OCI-LY1 (cell line): ENCODE data around the gene RHBDF2.

Source experiments
- H2AFZ ChIP-seq: fragments of 200-600 bp; sonication (generic), shearing (Covaris generic); 2 replicates; pipeline ENCODE4 v1.6.0; 2014; ENCODE audit warnings: antibody characterized with exemption, mild to moderate bottlenecking, low read length
- H3F3A ChIP-seq: fragments of 200-600 bp; sonication (generic), shearing (Covaris generic); 2 replicates; pipeline ENCODE4 v1.6.0; 2014; ENCODE audit warnings: mild to moderate bottlenecking, antibody characterized with exemption, low read length, moderate library complexity; ENCODE audit not compliant: insufficient read depth
- H3K27ac ChIP-seq: fragments of 200-600 bp; sonication (generic); 2 replicates; pipeline ENCODE4 v1.5.1; 2014; ENCODE audit warnings: low read length, mixed run types, mild to moderate bottlenecking, low read depth; ENCODE audit not compliant: poor library complexity, severe bottlenecking
- H3K27me3 ChIP-seq: fragments of 200-600 bp; sonication (generic); 2 replicates; pipeline ENCODE4 v1.6.0; 2014; ENCODE audit warnings: antibody characterized with exemption, mild to moderate bottlenecking, low read length, moderate library complexity; ENCODE audit not compliant: insufficient read depth
- H3K36me3 ChIP-seq: fragments of 200-600 bp; sonication (generic); 2 replicates; pipeline ENCODE4 v1.6.1; 2014; ENCODE audit warnings: mild to moderate bottlenecking, antibody characterized with exemption, low read length, moderate library complexity, mixed read lengths; ENCODE audit not compliant: insufficient read depth
- H3K4me1 ChIP-seq: fragments of 200-600 bp; sonication (generic); 2 replicates; pipeline ENCODE4 v1.5.1; 2014; ENCODE audit warnings: mild to moderate bottlenecking, low read length, moderate library complexity; ENCODE audit not compliant: insufficient read depth, severe bottlenecking
- H3K4me2 ChIP-seq: fragments of 200-600 bp; sonication (generic), shearing (Covaris generic); 2 replicates; pipeline ENCODE4 v1.6.1; 2014; ENCODE audit warnings: low read length
- H3K4me3 ChIP-seq: fragments of 200-600 bp; sonication (generic); 2 replicates; pipeline ENCODE4 v1.5.1; 2014; ENCODE audit warnings: low read length, low read depth, mild to moderate bottlenecking, mixed read lengths; ENCODE audit not compliant: poor library complexity, severe bottlenecking
- H3K79me2 ChIP-seq: fragments of 200-600 bp; shearing (Covaris generic); 2 replicates; pipeline ENCODE4 v1.6.1; 2016; ENCODE audit warnings: mixed run types, low read length, mixed read lengths; ENCODE audit not compliant: insufficient read depth
- H3K9ac ChIP-seq: fragments of 200-600 bp; sonication (generic), shearing (Covaris generic); 2 replicates; pipeline ENCODE4 v1.6.1; 2014; ENCODE audit warnings: mild to moderate bottlenecking, low read length, mixed read lengths
- H3K9me2 ChIP-seq: fragments of 200-600 bp; sonication (generic), shearing (Covaris generic); 2 replicates; pipeline ENCODE4 v1.6.1; 2014; ENCODE audit warnings: low read depth, mild to moderate bottlenecking, low read length, mixed read lengths
- H3K9me3 ChIP-seq: fragments of 200-600 bp; shearing (Covaris generic); 2 replicates; pipeline ENCODE4 v1.6.1; 2014; ENCODE audit warnings: low read length, mixed read lengths
- H4K20me1 ChIP-seq: fragments of 200-600 bp; sonication (generic), shearing (Covaris generic); 2 replicates; pipeline ENCODE4 v1.6.0; 2016; ENCODE audit warnings: mild to moderate bottlenecking, low read length; ENCODE audit not compliant: insufficient read depth
- EZH2 ChIP-seq: fragments of 200-600 bp; sonication (generic), shearing (Covaris generic); IDR thresholded peaks from 2 replicates; pipeline ENCODE4 v1.8.0; 2017; ENCODE audit warnings: borderline replicate concordance, mixed run types, mild to moderate bottlenecking, antibody characterized with exemption, low read length, moderate library complexity, mixed read lengths
- TF ChIP-seq, protein P1 (sequence below): fragments of 200-600 bp; sonication (generic), shearing (Covaris generic); IDR thresholded peaks from 2 replicates; pipeline ENCODE4 v1.5.1; 2017; ENCODE audit warnings: mild to moderate bottlenecking, antibody characterized with exemption, low read length, moderate library complexity, mixed read lengths

RHBDF2 gene

DNA sequence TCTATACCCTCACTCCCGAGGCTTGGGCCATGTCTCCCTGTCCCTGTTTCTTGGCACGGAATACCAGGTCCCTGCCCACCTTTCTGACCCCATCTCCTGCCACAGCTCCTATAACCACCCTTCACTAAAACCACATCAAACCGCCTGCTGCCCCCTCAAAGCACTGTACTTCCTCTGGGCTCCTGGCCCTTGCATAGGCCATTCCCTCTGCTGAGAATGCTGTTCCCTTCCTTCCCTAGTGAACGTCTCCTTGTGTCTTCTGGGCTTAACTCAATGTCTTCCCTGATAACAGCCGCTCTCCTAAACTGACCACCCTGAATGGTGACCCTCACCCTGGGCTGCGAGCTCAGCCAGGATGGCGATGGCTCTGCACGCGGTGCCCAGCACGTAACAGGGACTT, 23.1 kb downstream of the RHBDF2 start:
- TF ChIP-seq, protein P1, sequence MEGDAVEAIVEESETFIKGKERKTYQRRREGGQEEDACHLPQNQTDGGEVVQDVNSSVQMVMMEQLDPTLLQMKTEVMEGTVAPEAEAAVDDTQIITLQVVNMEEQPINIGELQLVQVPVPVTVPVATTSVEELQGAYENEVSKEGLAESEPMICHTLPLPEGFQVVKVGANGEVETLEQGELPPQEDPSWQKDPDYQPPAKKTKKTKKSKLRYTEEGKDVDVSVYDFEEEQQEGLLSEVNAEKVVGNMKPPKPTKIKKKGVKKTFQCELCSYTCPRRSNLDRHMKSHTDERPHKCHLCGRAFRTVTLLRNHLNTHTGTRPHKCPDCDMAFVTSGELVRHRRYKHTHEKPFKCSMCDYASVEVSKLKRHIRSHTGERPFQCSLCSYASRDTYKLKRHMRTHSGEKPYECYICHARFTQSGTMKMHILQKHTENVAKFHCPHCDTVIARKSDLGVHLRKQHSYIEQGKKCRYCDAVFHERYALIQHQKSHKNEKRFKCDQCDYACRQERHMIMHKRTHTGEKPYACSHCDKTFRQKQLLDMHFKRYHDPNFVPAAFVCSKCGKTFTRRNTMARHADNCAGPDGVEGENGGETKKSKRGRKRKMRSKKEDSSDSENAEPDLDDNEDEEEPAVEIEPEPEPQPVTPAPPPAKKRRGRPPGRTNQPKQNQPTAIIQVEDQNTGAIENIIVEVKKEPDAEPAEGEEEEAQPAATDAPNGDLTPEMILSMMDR = no peak
- no peak for TF ChIP-seq EZH2
- no peak overlapping the region for H3K9ac ChIP-seq

DNA sequence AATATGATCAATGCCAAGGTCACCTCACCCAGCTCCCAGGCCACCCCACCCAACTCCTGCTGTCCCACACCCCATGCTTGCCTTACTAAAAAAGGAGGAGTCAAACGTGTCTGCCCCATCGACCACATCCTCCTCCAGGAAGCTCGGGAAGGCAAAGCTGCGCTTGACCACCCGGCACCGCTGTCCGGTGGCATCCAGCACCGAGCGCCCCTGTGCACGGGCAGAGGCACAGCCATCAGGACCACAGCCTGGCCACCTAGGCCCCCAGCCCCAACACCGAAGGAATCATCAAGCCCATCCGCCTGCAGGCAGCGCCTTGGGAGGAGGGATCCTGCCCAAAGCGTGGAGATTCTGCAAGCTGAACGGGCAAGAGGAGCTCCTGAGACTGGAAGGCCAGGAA, 23.6 kb downstream of the RHBDF2 start:
- no peaks in the 10 kb centered on the region for H3K9me2 ChIP-seq
- H4K20me1 ChIP-seq = no peaks in the 10 kb centered on the region
- peaks cover 5% of the 10 kb centered on the region; the same call in 1 of the 2 replicates for H3K36me3 ChIP-seq
- no peak overlapping the region for H3K4me3 ChIP-seq
- peaks cover 26% of the 10 kb centered on the region for H3K4me1 ChIP-seq
- no peak overlapping the region for H3K4me2 ChIP-seq
- H2AFZ ChIP-seq = no peak overlapping the region
- no peaks in the 10 kb centered on the region for H3F3A ChIP-seq
- H3K9ac ChIP-seq = no peak overlapping the region
- H3K9me3 ChIP-seq = no peaks in the 10 kb centered on the region
- TF ChIP-seq EZH2 = no peak
- TF ChIP-seq, protein P1 = no peak
- H3K27ac ChIP-seq = no peak overlapping the region
- no peaks in the 10 kb centered on the region for H3K79me2 ChIP-seq
- no peaks in the 10 kb centered on the region for H3K27me3 ChIP-seq

More for the DNA sequence above, 23.1 kb downstream of the RHBDF2 start:
- H3F3A ChIP-seq = no peaks in the 10 kb centered on the region
- no peaks in the 10 kb centered on the region for H3K9me3 ChIP-seq
- H3K27me3 ChIP-seq = no peaks in the 10 kb centered on the region
- H4K20me1 ChIP-seq = no peaks in the 10 kb centered on the region
- H3K36me3 ChIP-seq = 0 out of 2 replicates have a peak, but pooled peaks cover 3% of the 10 kb centered on the region
- H3K4me2 ChIP-seq = no peak overlapping the region
- no peak overlapping the region for H3K4me3 ChIP-seq
- no peaks in the 10 kb centered on the region for H3K9me2 ChIP-seq
- H2AFZ ChIP-seq = no peak overlapping the region
- H3K27ac ChIP-seq = no peak overlapping the region
- peaks cover 31% of the 10 kb centered on the region for H3K4me1 ChIP-seq
- H3K79me2 ChIP-seq = no peaks in the 10 kb centered on the region

DNA sequence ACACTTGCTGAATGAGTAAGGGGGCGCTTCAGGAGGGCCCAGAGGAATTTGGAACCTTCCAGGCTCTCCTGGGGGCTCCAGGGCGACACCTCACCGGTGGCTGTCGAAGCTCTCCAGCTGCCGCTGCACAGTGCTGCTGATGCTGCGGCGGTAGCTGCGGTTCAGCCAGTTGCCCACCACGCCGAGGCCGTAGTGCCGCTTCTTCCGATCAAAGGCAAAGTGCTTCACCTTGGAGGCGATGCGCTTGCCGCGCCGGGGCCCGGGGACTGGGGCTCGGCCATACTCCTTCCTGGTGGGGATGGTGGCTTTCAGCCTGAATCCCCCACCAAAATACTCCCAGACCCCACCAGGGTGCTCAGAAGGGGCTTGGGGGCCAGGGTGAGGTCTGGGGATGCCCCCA, 24.5 kb downstream of the RHBDF2 start:
- no peaks in the 10 kb centered on the region for H3K9me3 ChIP-seq
- no peaks in the 10 kb centered on the region for H4K20me1 ChIP-seq
- no peaks in the 10 kb centered on the region for H3K27me3 ChIP-seq
- no peak overlapping the region for H3K4me2 ChIP-seq
- H3K27ac ChIP-seq = no peak overlapping the region
- H3K4me1 ChIP-seq = peaks cover 18% of the 10 kb centered on the region
- H3K4me3 ChIP-seq = no peak overlapping the region
- H3K9me2 ChIP-seq = no peaks in the 10 kb centered on the region
- no peak overlapping the region for H2AFZ ChIP-seq
- no peaks in the 10 kb centered on the region for H3K79me2 ChIP-seq
- peaks cover 5% of the 10 kb centered on the region; the same call in 1 of the 2 replicates for H3K36me3 ChIP-seq
- no peak for TF ChIP-seq EZH2
- TF ChIP-seq, protein P1 = no peak
- H3F3A ChIP-seq = no peaks in the 10 kb centered on the region
- H3K9ac ChIP-seq = no peak overlapping the region
